NCI-H1092 (cell line): ENCODE results near the gene NPAS1.

Source experiments
- DNase-seq: peaks from one replicate; lab custom pipeline; 2025; lab: John Stamatoyannopoulos, UW

Gene NPAS1

GRCh38 chr19:47019431-47020041, at the start of gene NPAS1:
Gene NPAS1 (plus strand): TSS chr19:47019837. CDS start chr19:47021048, 1,211 bp downstream.
- DNase-seq = no peak

GRCh38 chr19:46970815-46971214, 48.8 kb upstream of the NPAS1 start:
- no peak for DNase-seq

GRCh38 chr19:46972311-46972710, 47.3 kb upstream of the NPAS1 start:
- DNase-seq = no peak

- no peak for DNase-seq
These were observed 45.5 kb upstream of the NPAS1 start for GRCh38 chr19:46974181-46974580.

GRCh38 chr19:46975011-46975924, 44.4 kb upstream of the NPAS1 start:
- no peak for DNase-seq

- no peak for DNase-seq
These were observed 43.5 kb upstream of the NPAS1 start for GRCh38 chr19:46975925-46976782.

GRCh38 chr19:46976845-46977320, 42.8 kb upstream of the NPAS1 start:
- DNase-seq = no peak

GRCh38 chr19:46977548-46977947, 42.1 kb upstream of the NPAS1 start:
- no peak for DNase-seq

GRCh38 chr19:46978171-46978869, 41.3 kb upstream of the NPAS1 start:
- no peak for DNase-seq

GRCh38 chr19:46979126-46980105, 40.2 kb upstream of the NPAS1 start:
- DNase-seq = no peak

- no peak for DNase-seq
These were observed 38.9 kb upstream of the NPAS1 start for GRCh38 chr19:46980761-46981160.

- DNase-seq = no peak
These were observed 38.2 kb upstream of the NPAS1 start for GRCh38 chr19:46981286-46981945.

- no peak for DNase-seq
These were observed 36.5 kb upstream of the NPAS1 start for GRCh38 chr19:46983097-46983496.

- no peak for DNase-seq
These were observed 35.3 kb upstream of the NPAS1 start for GRCh38 chr19:46984077-46985010.

- DNase-seq = no peak
These were observed 33.9 kb upstream of the NPAS1 start for GRCh38 chr19:46985542-46986415.

GRCh38 chr19:46988614-46989230, 30.9 kb upstream of the NPAS1 start:
- no peak for DNase-seq

- peak; percentile 28 for DNase-seq
These were observed 28.5 kb upstream of the NPAS1 start for GRCh38 chr19:46990991-46991676.
